ENCODE measurements around the gene FSTL5. TPM values are rescaled to one million over a fixed set of nuclear protein-coding genes. Genes with fewer than 3 reads are reported as not detected.
"Not testable (repeated sequence)": the region's sequence is repeated elsewhere in the genome, so short reads cannot be mapped to it uniquely, and the experiment has no call there.

FSTL5 gene
- total and polyA plus RNA-seq, 5 donors from 2014 or later, result not detected

DNA sequence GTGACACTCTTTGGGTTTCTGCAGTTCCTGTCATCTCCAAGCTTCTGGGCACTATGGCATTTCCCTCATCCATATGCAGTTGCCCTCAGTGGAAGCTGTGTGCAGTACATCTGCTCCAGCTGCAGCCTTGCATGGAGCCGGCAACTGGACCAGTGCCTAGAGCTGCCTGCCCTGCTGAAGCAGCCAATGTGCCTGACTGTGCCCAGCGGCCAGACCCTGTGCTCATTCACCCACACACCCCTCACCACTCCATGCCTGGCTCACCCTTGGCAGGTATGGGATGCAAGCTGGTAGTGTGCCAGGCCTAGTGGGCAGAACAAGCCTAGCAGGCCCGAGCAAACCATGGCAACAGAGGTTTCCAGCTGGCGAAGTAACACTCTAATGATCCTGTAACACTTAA lies 370.8 kb downstream of the FSTL5 start:
- Histone ChIP-seq H3K27me3 (ENCODE audit: control insufficient read depth, insufficient read depth, low read length) (no peaks in the 10 kb centered on the region), H3K4me1 (ENCODE audit: control insufficient read depth, insufficient read depth, low read length, poor library complexity, severe bottlenecking) (no peaks in the 10 kb centered on the region), H3K27ac (ENCODE audit: insufficient read depth, low read length, poor library complexity, severe bottlenecking) (no peak overlapping the region), H3K36me3 (ENCODE audit: control insufficient read depth, insufficient read depth, low read length) (no peaks in the 10 kb centered on the region), H3K4me3 (ENCODE audit: low read depth, low read length) (no peak overlapping the region), H3K9me3 (ENCODE audit: control insufficient read depth in 2 of 2, low read length in 2 of 2) (peaks cover 0 to 3% of the 10 kb centered on the region in 2 experiments)
- H3K27ac Mint-ChIP-seq, result no peak overlapping the region
- no peak for DNase-seq
- no peak for ATAC-seq (ENCODE audit: low read depth in 2 of 2)
- H3K9me3 Mint-ChIP-seq, result peaks cover 0 to 23% (median 5%) of the 10 kb centered on the region in 7 donors
- H3K27me3 Mint-ChIP-seq, result no peaks in the 10 kb centered on the region
- no peak overlapping the region for H3K4me3 Mint-ChIP-seq
- no peaks in the 10 kb centered on the region for H3K36me3 Mint-ChIP-seq
- no peaks in the 10 kb centered on the region for H3K4me1 Mint-ChIP-seq

DNA sequence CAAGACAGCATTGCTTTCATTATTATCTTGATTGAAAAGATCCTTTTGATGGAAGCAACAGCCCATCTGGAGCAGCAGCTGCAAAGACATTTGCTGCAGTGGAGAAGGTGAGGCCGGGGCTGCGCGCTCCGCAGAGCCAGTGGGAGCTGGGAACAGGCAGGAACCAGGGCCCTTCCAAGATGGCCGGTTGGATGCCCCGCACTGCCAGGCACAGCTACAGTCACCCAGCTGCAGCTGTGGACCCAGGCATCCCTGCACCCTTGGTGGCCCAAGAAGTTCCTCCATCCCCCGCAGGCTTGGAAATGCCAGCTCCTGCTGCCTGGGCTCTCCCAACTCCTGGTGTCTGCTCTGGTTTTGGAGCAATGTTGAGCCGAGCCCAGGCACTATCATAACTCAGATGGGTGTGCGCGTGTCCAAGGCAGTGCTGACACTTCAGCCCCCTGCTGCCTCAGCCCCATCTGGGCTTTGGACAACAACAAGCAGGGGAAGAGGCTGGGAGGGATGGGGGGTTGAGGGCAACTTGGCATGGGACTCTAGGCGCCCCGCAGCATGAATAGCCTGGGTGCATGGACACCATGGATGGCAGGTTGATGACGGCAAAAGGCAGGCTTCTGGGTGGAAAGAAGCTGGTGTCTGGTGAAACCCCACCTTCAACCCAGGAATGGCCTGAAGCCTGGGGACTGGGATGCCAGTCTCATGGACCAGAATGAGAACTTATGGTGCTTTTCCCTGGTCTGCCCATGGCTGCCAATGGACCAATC lies 371.8 kb downstream of the FSTL5 start:
- no peak overlapping the region for H3K27ac ChIP-seq (ENCODE audit: insufficient read depth, low read length, poor library complexity, severe bottlenecking)
- Mint-ChIP-seq H3K4me3 (no peak overlapping the region), H3K4me1 (no peaks in the 10 kb centered on the region), H3K9me3 (peaks cover 0 to 23% (median 3%) of the 10 kb centered on the region in 7 donors), H3K36me3 (no peaks in the 10 kb centered on the region), H3K27me3 (no peaks in the 10 kb centered on the region), H3K27ac (no peak overlapping the region)
- no peaks in the 10 kb centered on the region for H3K36me3 ChIP-seq (ENCODE audit: control insufficient read depth, insufficient read depth, low read length)
- no peak overlapping the region for H3K4me3 ChIP-seq (ENCODE audit: low read depth, low read length)
- no peaks in the 10 kb centered on the region for H3K27me3 ChIP-seq (ENCODE audit: control insufficient read depth, insufficient read depth, low read length)
- H3K4me1 ChIP-seq (ENCODE audit: control insufficient read depth, insufficient read depth, low read length, poor library complexity, severe bottlenecking), result no peaks in the 10 kb centered on the region
- peaks cover 0 to 3% of the 10 kb centered on the region in 2 experiments for H3K9me3 ChIP-seq (ENCODE audit: control insufficient read depth in 2 of 2, low read length in 2 of 2)
- DNase-seq, result no peak
- ATAC-seq (ENCODE audit: low read depth in 2 of 2), result no peak

DNA sequence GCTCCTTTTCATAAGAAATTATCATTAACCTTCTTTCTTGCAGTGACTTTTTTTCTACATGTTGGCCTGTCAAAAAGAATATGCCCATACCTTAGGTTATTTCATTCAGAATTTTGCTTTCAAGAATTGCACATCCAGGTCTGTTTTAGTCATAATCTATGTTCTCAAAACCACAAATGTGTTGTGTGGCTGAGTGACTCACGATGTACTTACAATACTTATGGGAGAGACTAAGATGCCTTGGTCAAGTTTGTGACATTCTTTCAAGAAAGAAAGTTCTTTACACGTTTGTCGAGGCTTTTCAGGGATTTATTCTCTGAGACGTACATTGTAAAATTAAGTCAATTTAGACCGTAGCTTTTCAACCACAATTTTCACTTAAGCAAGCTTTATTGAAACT lies 396.7 kb downstream of the FSTL5 start:
- Mint-ChIP-seq H3K36me3 (no peaks in the 10 kb centered on the region), H3K27ac (no peak overlapping the region), H3K4me1 (no peaks in the 10 kb centered on the region), H3K9me3 (peaks cover 0 to 35% (median 6%) of the 10 kb centered on the region in 7 donors), H3K4me3 (no peak overlapping the region), H3K27me3 (no peaks in the 10 kb centered on the region)
- no peak overlapping the region for H3K4me3 ChIP-seq (ENCODE audit: low read depth, low read length)
- H3K4me1 ChIP-seq (ENCODE audit: control insufficient read depth, insufficient read depth, low read length, poor library complexity, severe bottlenecking), result no peaks in the 10 kb centered on the region
- H3K36me3 ChIP-seq (ENCODE audit: control insufficient read depth, insufficient read depth, low read length), result no peaks in the 10 kb centered on the region
- H3K27me3 ChIP-seq (ENCODE audit: control insufficient read depth, insufficient read depth, low read length), result no peaks in the 10 kb centered on the region
- H3K27ac ChIP-seq (ENCODE audit: insufficient read depth, low read length, poor library complexity, severe bottlenecking), result no peak overlapping the region
- peaks cover 0 to 9% of the 10 kb centered on the region in 2 experiments for H3K9me3 ChIP-seq (ENCODE audit: control insufficient read depth in 2 of 2, low read length in 2 of 2)
- DNase-seq (no peak), ATAC-seq (ENCODE audit: low read depth in 2 of 2) (no peak)

DNA sequence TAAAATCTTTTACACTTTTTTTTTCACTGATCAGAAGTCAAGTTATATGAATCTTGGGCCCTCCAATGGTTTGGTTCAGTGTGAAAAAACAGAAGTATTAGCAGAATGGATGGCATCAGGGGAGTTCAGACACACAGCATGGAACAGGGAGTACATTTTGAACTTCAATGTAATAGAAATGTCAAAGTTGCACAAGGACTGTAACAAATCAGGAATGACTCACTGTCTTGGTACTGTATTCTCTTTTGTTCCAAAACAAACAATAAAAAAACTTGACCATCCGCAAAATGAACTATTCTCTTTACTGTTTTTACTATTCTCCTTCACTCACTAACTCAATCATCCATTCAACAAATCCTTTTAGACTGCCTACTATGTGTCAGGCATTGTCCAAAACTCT lies 401.0 kb downstream of the FSTL5 start:
- Mint-ChIP-seq H3K4me3 (no peak overlapping the region), H3K36me3 (no peaks in the 10 kb centered on the region), H3K27ac (no peak overlapping the region), H3K27me3 (no peaks in the 10 kb centered on the region), H3K4me1 (no peaks in the 10 kb centered on the region), H3K9me3 (peaks cover 0 to 17% (median 3%) of the 10 kb centered on the region in 7 donors)
- DNase-seq (no peak), ATAC-seq (ENCODE audit: low read depth in 2 of 2) (no peak)
- H3K27me3 ChIP-seq (ENCODE audit: control insufficient read depth, insufficient read depth, low read length), result no peaks in the 10 kb centered on the region
- H3K4me3 ChIP-seq (ENCODE audit: low read depth, low read length), result no peak overlapping the region
- H3K9me3 ChIP-seq (ENCODE audit: control insufficient read depth in 2 of 2, low read length in 2 of 2), result peaks cover 0 to 9% of the 10 kb centered on the region in 2 experiments
- no peaks in the 10 kb centered on the region for H3K4me1 ChIP-seq (ENCODE audit: control insufficient read depth, insufficient read depth, low read length, poor library complexity, severe bottlenecking)
- H3K36me3 ChIP-seq (ENCODE audit: control insufficient read depth, insufficient read depth, low read length), result no peaks in the 10 kb centered on the region
- H3K27ac ChIP-seq (ENCODE audit: insufficient read depth, low read length, poor library complexity, severe bottlenecking), result no peak overlapping the region

DNA sequence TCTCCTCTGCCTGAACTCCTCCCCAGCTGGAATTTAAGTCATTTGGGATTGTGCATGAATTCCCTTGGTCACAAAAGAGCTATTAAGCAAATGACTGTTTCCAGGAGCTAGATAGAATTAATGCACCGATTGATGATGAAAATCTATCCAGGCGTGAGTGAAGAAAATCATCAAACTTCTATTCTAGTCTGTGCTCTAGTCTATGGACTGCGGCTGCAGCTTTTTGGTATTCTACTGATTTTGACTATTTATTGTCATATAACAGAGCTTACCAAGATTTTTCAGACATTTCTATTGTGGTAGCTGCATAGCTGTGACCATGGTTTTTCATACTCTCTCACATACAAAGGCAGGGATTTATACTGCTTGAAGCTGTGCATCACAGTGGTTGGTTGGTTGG lies 403.8 kb downstream of the FSTL5 start:
- H3K27ac Mint-ChIP-seq, result no peak overlapping the region
- Histone ChIP-seq H3K27me3 (ENCODE audit: control insufficient read depth, insufficient read depth, low read length) (no peaks in the 10 kb centered on the region), H3K9me3 (ENCODE audit: control insufficient read depth in 2 of 2, low read length in 2 of 2) (no peaks in the 10 kb centered on the region), H3K4me3 (ENCODE audit: low read depth, low read length) (no peak overlapping the region), H3K27ac (ENCODE audit: insufficient read depth, low read length, poor library complexity, severe bottlenecking) (no peak overlapping the region), H3K4me1 (ENCODE audit: control insufficient read depth, insufficient read depth, low read length, poor library complexity, severe bottlenecking) (no peaks in the 10 kb centered on the region), H3K36me3 (ENCODE audit: control insufficient read depth, insufficient read depth, low read length) (no peaks in the 10 kb centered on the region)
- no peaks in the 10 kb centered on the region for H3K4me1 Mint-ChIP-seq
- no peaks in the 10 kb centered on the region for H3K27me3 Mint-ChIP-seq
- ATAC-seq (ENCODE audit: low read depth in 2 of 2) (no peak), DNase-seq (no peak)
- peaks cover 0 to 15% (median 4%) of the 10 kb centered on the region in 7 donors for H3K9me3 Mint-ChIP-seq
- H3K4me3 Mint-ChIP-seq, result no peak overlapping the region
- H3K36me3 Mint-ChIP-seq, result no peaks in the 10 kb centered on the region

DNA sequence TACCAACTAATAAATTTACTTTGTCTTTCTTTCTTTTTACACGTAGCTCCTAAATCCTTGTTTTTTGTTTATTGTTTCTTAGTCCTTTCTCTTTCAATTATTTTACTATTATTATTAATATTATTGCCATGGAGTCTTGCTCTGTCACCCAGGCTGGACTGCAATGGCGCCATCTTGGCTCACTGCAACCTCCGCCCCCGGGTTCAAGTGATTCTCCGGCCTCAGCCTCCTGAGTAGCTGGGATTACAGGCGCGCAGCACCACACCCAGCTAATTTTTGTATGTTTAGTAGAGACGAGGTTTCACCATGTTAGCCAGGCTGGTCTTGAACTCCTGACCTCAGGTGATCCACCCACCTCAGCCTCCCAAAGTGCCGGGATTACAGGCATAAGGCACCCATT lies 405.4 kb downstream of the FSTL5 start:
- H3K4me1 Mint-ChIP-seq; H3K9me3 ChIP-seq (ENCODE audit: control insufficient read depth in 2 of 2, low read length in 2 of 2); H3K36me3 ChIP-seq (ENCODE audit: control insufficient read depth, insufficient read depth, low read length); H3K27me3 Mint-ChIP-seq; ATAC-seq (ENCODE audit: low read depth in 2 of 2); H3K27ac ChIP-seq (ENCODE audit: insufficient read depth, low read length, poor library complexity, severe bottlenecking); H3K4me1 ChIP-seq (ENCODE audit: control insufficient read depth, insufficient read depth, low read length, poor library complexity, severe bottlenecking); H3K4me3 Mint-ChIP-seq; H3K27ac Mint-ChIP-seq; H3K27me3 ChIP-seq (ENCODE audit: control insufficient read depth, insufficient read depth, low read length); DNase-seq; H3K4me3 ChIP-seq (ENCODE audit: low read depth, low read length); H3K36me3 Mint-ChIP-seq: not testable (repeated sequence)
- peaks cover 0 to 15% (median 3%) of the 10 kb centered on the region in 7 donors for H3K9me3 Mint-ChIP-seq

DNA sequence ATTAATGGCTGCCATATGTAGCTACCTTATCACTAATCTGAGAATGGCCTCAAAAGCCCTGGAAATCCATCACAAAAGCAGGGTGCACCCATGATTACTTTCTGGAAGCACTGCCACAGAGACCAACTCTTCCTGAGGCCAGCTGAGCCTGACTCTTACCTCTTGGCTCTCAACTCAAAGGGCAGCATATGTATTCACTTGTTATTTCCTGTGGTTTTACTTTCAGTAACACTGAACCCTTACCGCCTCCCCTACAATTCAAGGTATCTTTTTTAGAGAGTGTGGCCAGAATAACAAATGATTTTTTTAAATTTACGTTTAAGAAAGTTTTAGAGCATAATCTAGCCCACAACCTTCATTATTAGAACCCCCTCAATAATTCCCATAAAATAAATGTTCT lies 434.9 kb downstream of the FSTL5 start:
- Mint-ChIP-seq H3K36me3 (no peaks in the 10 kb centered on the region), H3K4me1 (no peaks in the 10 kb centered on the region), H3K27me3 (no peaks in the 10 kb centered on the region), H3K9me3 (peaks cover 6 to 31% (median 11%) of the 10 kb centered on the region in 7 donors), H3K4me3 (no peak overlapping the region), H3K27ac (no peak overlapping the region)
- Histone ChIP-seq H3K9me3 (ENCODE audit: control insufficient read depth in 2 of 2, low read length in 2 of 2) (no peaks in the 10 kb centered on the region), H3K27ac (ENCODE audit: insufficient read depth, low read length, poor library complexity, severe bottlenecking) (no peak overlapping the region), H3K27me3 (ENCODE audit: control insufficient read depth, insufficient read depth, low read length) (no peaks in the 10 kb centered on the region), H3K36me3 (ENCODE audit: control insufficient read depth, insufficient read depth, low read length) (no peaks in the 10 kb centered on the region), H3K4me3 (ENCODE audit: low read depth, low read length) (no peak overlapping the region), H3K4me1 (ENCODE audit: control insufficient read depth, insufficient read depth, low read length, poor library complexity, severe bottlenecking) (no peaks in the 10 kb centered on the region)
- DNase-seq, result no peak
- no peak for ATAC-seq (ENCODE audit: low read depth in 2 of 2)

DNA sequence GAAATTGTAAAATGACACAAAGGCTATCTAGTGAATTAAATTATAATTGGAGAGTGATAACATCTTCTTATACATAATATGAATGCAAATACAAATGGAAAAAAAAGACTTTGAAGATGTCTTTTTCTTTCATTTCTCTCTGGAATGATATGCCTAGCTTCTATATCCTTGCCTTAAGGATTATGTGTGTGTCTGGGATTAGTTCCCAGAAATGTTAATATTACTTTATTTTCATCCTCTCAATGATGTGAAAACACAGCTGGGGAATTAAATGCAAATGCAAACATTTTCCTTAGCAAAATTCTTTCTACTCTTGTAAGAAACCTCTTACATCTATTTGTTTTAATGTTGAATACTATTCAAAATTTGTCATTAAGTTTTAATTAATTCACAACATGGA lies 441.9 kb downstream of the FSTL5 start:
- H3K27ac ChIP-seq (ENCODE audit: insufficient read depth, low read length, poor library complexity, severe bottlenecking), result no peak overlapping the region
- no peaks in the 10 kb centered on the region for H3K9me3 ChIP-seq (ENCODE audit: control insufficient read depth in 2 of 2, low read length in 2 of 2)
- H3K36me3 Mint-ChIP-seq, result no peaks in the 10 kb centered on the region
- no peaks in the 10 kb centered on the region for H3K27me3 Mint-ChIP-seq
- no peak overlapping the region for H3K27ac Mint-ChIP-seq
- no peak for DNase-seq
- H3K36me3 ChIP-seq (ENCODE audit: control insufficient read depth, insufficient read depth, low read length), result no peaks in the 10 kb centered on the region
- no peak overlapping the region for H3K4me3 Mint-ChIP-seq
- H3K4me1 Mint-ChIP-seq, result no peaks in the 10 kb centered on the region
- H3K27me3 ChIP-seq (ENCODE audit: control insufficient read depth, insufficient read depth, low read length), result no peaks in the 10 kb centered on the region
- no peak for ATAC-seq (ENCODE audit: low read depth in 2 of 2)
- H3K4me3 ChIP-seq (ENCODE audit: low read depth, low read length), result no peak overlapping the region
- no peaks in the 10 kb centered on the region for H3K4me1 ChIP-seq (ENCODE audit: control insufficient read depth, insufficient read depth, low read length, poor library complexity, severe bottlenecking)
- H3K9me3 Mint-ChIP-seq, result peaks cover 0 to 8% (median 4%) of the 10 kb centered on the region in 7 donors
